HG03442 (cell line): Measurements from ENCODE around the gene CRMP1.

Experiments
- ATAC-seq: cut with Tn5 transposase; IDR thresholded peaks from one replicate; pipeline ENCODE4 v1.9.1; 2021; ENCODE audit warnings: mild to moderate bottlenecking, moderate library complexity; ENCODE audit not compliant: unreplicated experiment

The CRMP1 gene

DNA sequence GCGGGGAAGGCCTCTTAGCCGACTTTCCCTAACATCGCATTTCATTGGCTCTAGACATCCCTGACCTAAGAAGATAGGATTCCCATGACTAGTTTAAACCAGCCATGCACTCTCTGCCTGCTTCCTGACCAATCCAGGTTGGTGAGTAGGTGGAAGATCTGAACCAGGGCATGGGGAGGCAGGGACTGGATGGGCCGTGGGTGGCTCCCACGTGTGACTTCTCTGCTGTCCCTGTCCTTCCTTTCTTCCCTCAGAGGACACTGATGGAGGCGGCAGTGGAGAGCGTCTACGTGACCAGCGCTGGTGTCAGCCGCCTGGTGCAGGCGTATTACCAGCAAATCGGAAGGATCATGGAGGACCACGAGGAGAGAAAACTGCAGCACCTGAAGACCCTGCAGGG lies 91.2 kb downstream of the CRMP1 start:
- no peak for ATAC-seq

DNA sequence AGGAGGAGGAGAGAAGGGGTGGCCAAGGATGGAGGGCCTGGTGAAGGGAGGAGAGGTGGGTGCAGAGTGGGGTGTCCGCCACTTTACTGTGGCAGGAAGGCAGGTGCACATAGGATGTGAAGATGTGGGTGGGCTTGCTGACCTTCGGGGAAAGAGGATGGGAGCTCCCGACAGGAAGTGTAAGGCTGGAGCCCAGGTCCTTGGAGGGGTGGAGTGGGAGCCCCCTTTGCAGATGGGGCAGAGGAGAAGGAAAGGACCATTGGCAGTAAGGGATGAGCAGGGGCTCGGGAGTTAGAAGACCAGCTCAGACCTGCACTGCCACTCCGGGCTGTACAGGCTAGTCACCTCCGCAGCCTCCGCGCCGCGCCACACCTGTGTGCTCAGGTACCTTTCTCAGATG lies 92.4 kb downstream of the CRMP1 start:
- no peak for ATAC-seq

DNA sequence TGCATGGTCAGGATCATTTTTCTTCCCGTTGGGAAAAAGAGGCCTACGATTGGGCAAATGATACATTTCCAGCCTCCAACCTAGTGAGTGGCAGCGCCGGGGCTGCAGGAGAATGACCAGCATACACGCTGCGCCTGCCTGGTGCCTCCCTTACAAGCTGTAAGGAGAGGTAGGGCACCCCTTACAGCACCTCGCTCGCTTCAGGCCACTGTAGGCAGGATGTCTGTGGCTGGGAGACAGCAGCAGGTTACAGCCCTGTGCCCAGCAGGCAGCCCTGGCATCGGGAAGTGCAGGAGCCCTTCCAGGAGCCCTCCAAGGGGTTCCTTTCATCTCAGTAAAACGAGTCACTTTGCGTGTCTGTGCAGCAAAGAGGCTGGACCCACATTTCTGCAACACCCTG lies 93.5 kb downstream of the CRMP1 start:
- ATAC-seq: no peak

GRCh38 chr4:5798946-5799345 lies 93.9 kb downstream of the CRMP1 start:
- ATAC-seq: no peak

DNA sequence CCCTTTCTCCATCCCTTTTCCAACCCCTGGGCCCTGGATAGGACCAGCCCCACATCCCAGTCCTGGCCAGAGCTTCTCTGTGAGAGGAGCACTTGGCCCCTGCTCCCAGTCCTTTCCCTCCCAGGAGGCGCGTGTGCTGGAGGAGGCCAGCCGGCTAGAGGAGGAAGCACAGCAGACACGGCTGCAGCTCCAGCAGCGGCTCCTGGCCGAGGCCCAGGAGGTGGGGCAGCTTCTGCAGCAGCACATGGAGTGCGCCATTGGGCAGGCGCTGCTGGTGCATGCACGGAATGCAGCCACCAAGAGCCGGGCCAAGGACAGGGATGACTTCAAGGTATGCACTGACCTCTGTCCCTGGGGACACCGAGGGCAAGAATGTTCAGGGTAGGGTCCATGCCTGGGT lies 94.4 kb downstream of the CRMP1 start:
- ATAC-seq: no peak

GRCh38 chr4:5797866-5798265 lies 95.0 kb downstream of the CRMP1 start:
- ATAC-seq: no peak

- ATAC-seq: no peak
Measured at GRCh38 chr4:5796976-5797375, 95.9 kb downstream of the CRMP1 start.

DNA sequence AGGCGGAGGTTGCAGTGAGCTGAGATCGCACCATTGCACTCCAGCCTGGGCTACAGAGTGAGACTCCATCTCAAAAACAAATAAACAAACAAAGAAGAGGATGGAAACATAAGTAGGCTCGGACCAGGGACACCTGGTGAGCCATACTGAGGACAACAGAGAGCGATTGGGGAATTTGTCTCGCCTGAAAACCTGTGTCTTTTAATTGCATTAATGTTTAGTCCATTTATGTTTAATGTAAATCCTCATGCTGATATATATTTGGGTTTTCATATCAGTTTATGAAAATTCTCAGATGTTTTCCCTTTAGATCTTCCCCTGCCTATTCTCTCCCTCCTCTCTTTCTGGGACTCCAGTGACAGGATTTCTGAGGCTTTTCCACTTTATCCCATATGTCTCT lies 97.3 kb downstream of the CRMP1 start:
- no peak for ATAC-seq

GRCh38 chr4:5793514-5793913 lies 99.4 kb downstream of the CRMP1 start:
- ATAC-seq: no peak

DNA sequence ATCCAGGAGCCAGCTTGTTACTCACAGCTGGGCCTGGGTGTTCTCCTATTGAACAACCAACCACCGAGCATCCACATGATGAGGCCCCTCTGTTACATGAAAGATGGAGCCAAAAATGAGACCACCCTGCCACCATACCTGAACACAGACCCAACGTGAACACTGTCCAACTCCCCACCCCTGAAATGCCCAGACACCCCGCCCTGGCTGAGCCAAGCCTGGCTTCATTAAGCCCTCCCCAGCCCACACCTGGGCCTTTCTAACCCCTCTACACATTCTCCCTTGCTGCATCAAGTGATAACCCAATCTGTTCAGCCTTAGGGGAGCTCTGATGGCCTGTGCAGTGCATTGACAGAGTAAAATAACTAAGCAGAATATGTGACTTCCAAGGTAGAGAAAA lies 101.2 kb downstream of the CRMP1 start:
- no peak for ATAC-seq

- ATAC-seq: no peak
Measured at GRCh38 chr4:5790546-5790857, 102.4 kb downstream of the CRMP1 start.

GRCh38 chr4:5789141-5789540 lies 103.7 kb downstream of the CRMP1 start:
- ATAC-seq: no peak

GRCh38 chr4:5788144-5788543 lies 104.7 kb downstream of the CRMP1 start:
- ATAC-seq: no peak

- no peak for ATAC-seq
Measured at GRCh38 chr4:5787311-5787710, 105.6 kb downstream of the CRMP1 start.

DNA sequence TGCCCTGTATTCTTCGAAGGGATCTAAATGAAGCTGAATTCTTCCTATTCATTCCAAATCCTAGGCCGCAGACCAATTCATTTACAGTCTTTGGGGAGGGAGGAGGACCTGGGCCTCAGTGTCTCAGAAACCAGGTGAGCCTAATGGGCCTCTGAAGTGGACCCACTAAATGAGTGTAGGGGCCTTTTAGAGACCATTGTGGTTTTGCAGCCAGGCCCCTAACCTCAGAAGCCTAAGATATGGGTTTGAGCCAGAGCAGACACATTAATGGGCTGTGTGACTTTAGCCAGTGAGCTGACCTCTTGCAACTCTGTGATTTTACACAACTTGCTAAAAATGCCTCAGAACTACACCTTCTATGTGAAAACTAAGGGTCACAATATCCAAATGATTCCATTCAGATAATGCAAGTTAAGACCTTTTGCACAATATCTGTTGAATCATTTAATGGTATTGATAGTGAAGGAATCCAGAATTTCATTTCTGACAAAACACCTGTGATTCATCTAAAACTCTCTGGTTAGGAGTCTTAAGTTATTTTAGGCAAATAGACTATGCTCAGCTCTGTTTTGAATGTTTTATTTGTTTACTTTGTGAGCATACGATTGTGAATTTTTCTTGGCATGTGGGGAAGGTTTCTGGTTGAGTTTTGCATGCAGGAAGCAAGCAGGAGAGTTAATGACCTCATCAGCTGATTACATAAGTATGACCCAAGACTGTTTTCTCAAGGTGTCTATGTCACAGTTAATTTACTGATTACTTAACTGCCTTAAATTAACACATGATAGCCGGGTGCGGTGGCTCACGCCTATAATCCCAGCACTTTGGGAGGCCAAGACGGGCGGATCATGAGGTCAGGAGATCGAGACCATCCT lies 106.8 kb downstream of the CRMP1 start:
- ATAC-seq: no peak

- no peak for ATAC-seq
Measured at GRCh38 chr4:5784960-5785611, 107.8 kb downstream of the CRMP1 start.

GRCh38 chr4:5784021-5784420 lies 108.9 kb downstream of the CRMP1 start:
- no peak for ATAC-seq

DNA sequence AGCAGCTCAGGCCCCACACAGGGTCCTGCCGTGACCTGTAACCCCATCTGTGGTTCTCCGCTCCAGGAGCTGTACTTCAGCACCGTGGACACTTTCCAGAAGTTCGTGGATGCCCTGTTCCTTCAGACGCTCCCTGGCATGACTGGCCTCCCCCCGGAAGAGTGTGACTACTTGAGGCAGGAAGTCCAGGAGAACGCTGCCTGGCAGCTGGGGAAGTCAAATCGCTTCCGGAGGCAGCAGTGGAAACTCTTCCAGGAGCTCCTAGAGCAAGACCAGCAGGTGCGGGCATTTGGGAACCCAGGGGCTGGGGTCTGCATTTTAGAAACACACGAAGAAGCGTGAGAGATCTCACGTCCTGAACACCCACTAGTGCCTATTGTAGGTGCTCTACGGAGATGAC lies 109.4 kb downstream of the CRMP1 start:
- ATAC-seq: no peak

DNA sequence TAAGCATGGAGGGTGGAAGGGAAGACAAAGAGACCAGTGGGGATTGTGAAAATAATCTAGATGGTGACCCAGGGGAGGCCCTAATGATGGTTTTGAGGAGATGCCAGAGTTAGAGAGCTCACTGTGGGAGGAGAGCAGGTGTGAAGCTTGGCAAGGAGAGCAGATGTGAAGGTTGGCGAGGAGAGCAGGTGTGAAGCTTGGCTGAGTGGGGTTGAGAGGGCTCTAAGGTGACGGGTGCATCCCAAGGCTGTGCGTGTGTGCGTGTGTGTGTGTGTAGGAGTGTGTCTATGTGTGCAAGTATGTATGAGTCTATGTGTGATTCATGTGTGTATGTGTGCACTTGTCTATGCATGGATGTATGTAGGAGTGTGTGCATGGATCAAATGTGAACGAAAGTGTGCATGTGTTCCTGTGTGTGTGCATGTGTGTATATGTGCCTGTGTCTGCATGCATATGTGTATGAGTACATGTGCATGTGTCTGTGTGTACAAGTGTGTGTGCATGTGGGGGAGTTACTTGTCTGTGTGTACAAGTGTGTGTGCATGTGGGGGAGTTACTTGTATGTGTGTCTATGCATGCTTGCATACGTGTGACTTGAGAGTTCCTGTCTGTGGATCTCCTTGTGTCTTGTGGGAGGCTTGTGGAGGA lies 109.9 kb downstream of the CRMP1 start:
- ATAC-seq: no peak

DNA sequence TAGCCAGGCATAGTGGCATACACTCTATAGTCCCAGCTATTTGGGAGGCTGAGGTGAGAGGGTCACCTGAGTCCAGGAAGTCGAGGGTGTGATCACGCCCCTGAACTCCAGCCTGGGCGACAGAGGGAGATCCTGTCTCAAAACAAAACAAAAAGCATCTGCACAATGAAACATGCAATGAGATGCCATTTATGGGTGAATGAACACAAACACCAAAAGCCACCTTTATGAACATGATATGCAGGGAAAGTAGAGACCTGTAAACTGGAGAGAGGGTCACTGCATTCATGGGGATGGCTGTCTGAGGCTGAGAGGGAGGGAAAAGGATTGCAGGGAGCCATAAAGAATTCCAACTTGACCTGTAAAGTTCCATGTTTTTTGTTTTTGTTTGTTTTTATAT lies 111.2 kb downstream of the CRMP1 start:
- no peak for ATAC-seq

DNA sequence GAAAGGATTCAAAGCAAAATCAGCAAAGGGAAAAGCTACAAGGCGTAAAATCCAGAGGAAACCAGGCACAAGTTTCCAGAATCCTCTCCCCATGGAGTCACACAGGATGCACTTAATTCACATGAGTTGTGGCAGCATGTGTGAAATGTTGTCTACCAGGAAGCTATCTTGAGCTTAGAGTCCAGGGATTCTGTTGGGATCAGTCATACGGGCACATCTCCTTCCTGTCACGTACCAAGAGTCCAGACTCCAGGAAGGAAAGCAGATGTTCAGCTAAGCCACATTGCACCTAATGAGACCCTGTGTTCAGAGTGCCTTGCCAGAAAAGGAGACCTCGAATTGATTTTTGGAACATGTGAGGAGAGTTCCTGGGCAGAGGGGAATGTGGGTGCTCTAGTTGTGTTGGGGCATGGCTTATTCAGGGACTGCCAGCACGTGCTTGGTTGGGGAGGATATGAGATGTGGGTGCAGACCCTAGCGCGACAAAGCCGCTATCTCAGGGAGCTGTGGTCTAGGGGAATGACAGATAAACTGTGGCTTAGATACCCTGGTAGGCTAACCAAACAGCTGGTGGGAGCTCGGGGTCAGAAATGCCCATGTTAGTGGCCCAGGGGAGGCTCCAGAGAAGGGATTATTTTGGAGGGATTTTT lies 111.9 kb downstream of the CRMP1 start:
- no peak for ATAC-seq

- ATAC-seq: no peak
Measured at GRCh38 chr4:5776510-5776909, 116.4 kb downstream of the CRMP1 start.
